H1 (cell line): ENCODE measurements around the gene BLMH. TPM values are rescaled to one million over a fixed set of nuclear protein-coding genes. Genes with fewer than 3 reads are reported as not detected.

Experiments used
- HDAC6 ChIP-seq: IDR thresholded peaks from one replicate; pipeline ENCODE4 v1.7.1; 2012; ENCODE audit warnings: low read depth, mild to moderate bottlenecking, inconsistent platforms, low read length, moderate library complexity
- PHF8 ChIP-seq: fragments of 200-600 bp; sonication (generic); conservative IDR thresholded peaks from 2 replicates; pipeline ENCODE4 v1.7.1; 2012; ENCODE audit warnings: low read depth, mild to moderate bottlenecking, inconsistent platforms, low read length, moderate library complexity
- RBBP5 ChIP-seq: IDR thresholded peaks from 2 replicates; pipeline ENCODE4 v1.7.1; 2012; ENCODE audit warnings: low read depth, mild to moderate bottlenecking, inconsistent platforms, low read length, moderate library complexity, borderline replicate concordance
- polyA plus RNA-seq, 7 experiments: library from polyadenylated mRNA; depleted of rRNA in 3 of 7; stranded (reverse) in 5 of 7; unstranded in 2 of 7; fragments of >200 nt in 5 of 7; fragments of 200-250 nt in 2 of 7; gene quantifications; 1 replicate in 5 of 7; 2 replicates in 1 of 7; 4 replicates in 1 of 7; pipeline versions ENCODE4 v1.2.1 to v1.2.3, GENCODE V29; 2011 to 2013; ENCODE audit warnings: missing spikeins in 2 of 7, mixed read lengths in 2 of 7
- total RNA-seq: library from RNA; stranded (reverse); fragmentation: NEBNext Ultra II Directional; extraction: Animal tissue kit (Norgen Biotek cat#: 25700); gene quantifications from 2 replicates; pipeline ENCODE4 v1.2.1, GENCODE V29; 2021
- TF ChIP-seq, protein P1 (sequence below): fragments of 300-600 bp; sonication (generic); IDR thresholded peaks from 2 replicates; pipeline ENCODE4 v1.7.1; 2012; ENCODE audit warnings: low read length, moderate library complexity, mild to moderate bottlenecking, inconsistent platforms; ENCODE audit not compliant: insufficient replicate concordance
- TF ChIP-seq, protein P2 (sequence below): IDR thresholded peaks from 2 replicates; pipeline ENCODE4 v1.6.1; 2011; ENCODE audit warnings: low read depth, mild to moderate bottlenecking, low read length; ENCODE audit not compliant: insufficient read depth
- TF ChIP-seq, protein P3 (sequence below): IDR thresholded peaks from 2 replicates; pipeline ENCODE4 v1.6.1; 2011; ENCODE audit warnings: low read length, improper control_type of control experiment
- TF ChIP-seq, protein P4 (sequence below), 3 experiments: IDR thresholded peaks; 1 replicate in 2 of 3; 2 replicates in 1 of 3; pipeline versions ENCODE4 v1.5.1 to v1.6.1; 2011; ENCODE audit warnings: low read length in 3 of 3, mild to moderate bottlenecking in 3 of 3, inconsistent platforms in 2 of 3, low read depth in 1 of 3, moderate library complexity in 1 of 3; ENCODE audit not compliant: insufficient read depth in 1 of 3; ENCODE audit errors: control extremely low read depth in 1 of 3

BLMH gene
- total and polyA plus RNA-seq, 2 of the 8 experiments (the other 6 are each of a cell fraction or from before 2014, with no cell fraction given), result 18.2 to 74.3 TPM

DNA sequence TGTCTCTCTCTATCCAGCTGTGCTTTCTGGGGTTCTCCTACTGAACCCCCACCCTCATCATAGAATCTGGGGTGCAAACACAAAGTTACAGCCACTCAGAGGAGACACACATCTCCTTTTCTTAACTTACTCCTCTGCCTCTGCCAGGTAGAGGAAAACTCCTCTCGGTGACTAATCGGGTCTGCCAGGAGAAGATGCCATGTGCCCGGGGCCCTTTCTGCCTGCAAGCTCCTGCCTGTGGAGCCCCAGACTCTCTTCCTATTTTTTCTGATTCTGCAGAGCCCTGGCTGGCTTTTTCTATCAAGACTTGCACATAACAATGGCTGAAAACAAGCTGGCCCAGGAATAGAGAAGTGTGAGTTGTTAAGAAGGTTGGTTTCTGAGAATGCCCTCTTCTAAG, 66.6 kb downstream of the BLMH start (continued):
- TF ChIP-seq, protein P1, sequence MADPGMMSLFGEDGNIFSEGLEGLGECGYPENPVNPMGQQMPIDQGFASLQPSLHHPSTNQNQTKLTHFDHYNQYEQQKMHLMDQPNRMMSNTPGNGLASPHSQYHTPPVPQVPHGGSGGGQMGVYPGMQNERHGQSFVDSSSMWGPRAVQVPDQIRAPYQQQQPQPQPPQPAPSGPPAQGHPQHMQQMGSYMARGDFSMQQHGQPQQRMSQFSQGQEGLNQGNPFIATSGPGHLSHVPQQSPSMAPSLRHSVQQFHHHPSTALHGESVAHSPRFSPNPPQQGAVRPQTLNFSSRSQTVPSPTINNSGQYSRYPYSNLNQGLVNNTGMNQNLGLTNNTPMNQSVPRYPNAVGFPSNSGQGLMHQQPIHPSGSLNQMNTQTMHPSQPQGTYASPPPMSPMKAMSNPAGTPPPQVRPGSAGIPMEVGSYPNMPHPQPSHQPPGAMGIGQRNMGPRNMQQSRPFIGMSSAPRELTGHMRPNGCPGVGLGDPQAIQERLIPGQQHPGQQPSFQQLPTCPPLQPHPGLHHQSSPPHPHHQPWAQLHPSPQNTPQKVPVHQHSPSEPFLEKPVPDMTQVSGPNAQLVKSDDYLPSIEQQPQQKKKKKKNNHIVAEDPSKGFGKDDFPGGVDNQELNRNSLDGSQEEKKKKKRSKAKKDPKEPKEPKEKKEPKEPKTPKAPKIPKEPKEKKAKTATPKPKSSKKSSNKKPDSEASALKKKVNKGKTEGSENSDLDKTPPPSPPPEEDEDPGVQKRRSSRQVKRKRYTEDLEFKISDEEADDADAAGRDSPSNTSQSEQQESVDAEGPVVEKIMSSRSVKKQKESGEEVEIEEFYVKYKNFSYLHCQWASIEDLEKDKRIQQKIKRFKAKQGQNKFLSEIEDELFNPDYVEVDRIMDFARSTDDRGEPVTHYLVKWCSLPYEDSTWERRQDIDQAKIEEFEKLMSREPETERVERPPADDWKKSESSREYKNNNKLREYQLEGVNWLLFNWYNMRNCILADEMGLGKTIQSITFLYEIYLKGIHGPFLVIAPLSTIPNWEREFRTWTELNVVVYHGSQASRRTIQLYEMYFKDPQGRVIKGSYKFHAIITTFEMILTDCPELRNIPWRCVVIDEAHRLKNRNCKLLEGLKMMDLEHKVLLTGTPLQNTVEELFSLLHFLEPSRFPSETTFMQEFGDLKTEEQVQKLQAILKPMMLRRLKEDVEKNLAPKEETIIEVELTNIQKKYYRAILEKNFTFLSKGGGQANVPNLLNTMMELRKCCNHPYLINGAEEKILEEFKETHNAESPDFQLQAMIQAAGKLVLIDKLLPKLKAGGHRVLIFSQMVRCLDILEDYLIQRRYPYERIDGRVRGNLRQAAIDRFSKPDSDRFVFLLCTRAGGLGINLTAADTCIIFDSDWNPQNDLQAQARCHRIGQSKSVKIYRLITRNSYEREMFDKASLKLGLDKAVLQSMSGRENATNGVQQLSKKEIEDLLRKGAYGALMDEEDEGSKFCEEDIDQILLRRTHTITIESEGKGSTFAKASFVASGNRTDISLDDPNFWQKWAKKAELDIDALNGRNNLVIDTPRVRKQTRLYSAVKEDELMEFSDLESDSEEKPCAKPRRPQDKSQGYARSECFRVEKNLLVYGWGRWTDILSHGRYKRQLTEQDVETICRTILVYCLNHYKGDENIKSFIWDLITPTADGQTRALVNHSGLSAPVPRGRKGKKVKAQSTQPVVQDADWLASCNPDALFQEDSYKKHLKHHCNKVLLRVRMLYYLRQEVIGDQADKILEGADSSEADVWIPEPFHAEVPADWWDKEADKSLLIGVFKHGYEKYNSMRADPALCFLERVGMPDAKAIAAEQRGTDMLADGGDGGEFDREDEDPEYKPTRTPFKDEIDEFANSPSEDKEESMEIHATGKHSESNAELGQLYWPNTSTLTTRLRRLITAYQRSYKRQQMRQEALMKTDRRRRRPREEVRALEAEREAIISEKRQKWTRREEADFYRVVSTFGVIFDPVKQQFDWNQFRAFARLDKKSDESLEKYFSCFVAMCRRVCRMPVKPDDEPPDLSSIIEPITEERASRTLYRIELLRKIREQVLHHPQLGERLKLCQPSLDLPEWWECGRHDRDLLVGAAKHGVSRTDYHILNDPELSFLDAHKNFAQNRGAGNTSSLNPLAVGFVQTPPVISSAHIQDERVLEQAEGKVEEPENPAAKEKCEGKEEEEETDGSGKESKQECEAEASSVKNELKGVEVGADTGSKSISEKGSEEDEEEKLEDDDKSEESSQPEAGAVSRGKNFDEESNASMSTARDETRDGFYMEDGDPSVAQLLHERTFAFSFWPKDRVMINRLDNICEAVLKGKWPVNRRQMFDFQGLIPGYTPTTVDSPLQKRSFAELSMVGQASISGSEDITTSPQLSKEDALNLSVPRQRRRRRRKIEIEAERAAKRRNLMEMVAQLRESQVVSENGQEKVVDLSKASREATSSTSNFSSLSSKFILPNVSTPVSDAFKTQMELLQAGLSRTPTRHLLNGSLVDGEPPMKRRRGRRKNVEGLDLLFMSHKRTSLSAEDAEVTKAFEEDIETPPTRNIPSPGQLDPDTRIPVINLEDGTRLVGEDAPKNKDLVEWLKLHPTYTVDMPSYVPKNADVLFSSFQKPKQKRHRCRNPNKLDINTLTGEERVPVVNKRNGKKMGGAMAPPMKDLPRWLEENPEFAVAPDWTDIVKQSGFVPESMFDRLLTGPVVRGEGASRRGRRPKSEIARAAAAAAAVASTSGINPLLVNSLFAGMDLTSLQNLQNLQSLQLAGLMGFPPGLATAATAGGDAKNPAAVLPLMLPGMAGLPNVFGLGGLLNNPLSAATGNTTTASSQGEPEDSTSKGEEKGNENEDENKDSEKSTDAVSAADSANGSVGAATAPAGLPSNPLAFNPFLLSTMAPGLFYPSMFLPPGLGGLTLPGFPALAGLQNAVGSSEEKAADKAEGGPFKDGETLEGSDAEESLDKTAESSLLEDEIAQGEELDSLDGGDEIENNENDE, result no peak
- TF ChIP-seq, protein P2, sequence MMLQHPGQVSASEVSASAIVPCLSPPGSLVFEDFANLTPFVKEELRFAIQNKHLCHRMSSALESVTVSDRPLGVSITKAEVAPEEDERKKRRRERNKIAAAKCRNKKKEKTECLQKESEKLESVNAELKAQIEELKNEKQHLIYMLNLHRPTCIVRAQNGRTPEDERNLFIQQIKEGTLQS, result no peak
- TF ChIP-seq, protein P3, sequence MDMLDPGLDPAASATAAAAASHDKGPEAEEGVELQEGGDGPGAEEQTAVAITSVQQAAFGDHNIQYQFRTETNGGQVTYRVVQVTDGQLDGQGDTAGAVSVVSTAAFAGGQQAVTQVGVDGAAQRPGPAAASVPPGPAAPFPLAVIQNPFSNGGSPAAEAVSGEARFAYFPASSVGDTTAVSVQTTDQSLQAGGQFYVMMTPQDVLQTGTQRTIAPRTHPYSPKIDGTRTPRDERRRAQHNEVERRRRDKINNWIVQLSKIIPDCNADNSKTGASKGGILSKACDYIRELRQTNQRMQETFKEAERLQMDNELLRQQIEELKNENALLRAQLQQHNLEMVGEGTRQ, result no peak
- TF ChIP-seq PHF8 (no peak), HDAC6 (no peak), RBBP5 (no peak)
- TF ChIP-seq, protein P4, sequence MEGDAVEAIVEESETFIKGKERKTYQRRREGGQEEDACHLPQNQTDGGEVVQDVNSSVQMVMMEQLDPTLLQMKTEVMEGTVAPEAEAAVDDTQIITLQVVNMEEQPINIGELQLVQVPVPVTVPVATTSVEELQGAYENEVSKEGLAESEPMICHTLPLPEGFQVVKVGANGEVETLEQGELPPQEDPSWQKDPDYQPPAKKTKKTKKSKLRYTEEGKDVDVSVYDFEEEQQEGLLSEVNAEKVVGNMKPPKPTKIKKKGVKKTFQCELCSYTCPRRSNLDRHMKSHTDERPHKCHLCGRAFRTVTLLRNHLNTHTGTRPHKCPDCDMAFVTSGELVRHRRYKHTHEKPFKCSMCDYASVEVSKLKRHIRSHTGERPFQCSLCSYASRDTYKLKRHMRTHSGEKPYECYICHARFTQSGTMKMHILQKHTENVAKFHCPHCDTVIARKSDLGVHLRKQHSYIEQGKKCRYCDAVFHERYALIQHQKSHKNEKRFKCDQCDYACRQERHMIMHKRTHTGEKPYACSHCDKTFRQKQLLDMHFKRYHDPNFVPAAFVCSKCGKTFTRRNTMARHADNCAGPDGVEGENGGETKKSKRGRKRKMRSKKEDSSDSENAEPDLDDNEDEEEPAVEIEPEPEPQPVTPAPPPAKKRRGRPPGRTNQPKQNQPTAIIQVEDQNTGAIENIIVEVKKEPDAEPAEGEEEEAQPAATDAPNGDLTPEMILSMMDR (IDR thresholded peaks at IDR 0.05; ENCODE audit: control extremely low read depth in 1 of 3, insufficient read depth in 1 of 3, low read depth in 1 of 3, low read length in 3 of 3), result no peak
